Immature natural killer cell (primary cell): ENCODE measurements around the gene KCNIP4. TPM values are rescaled to one million over a fixed set of nuclear protein-coding genes. Genes with fewer than 3 reads are reported as not detected.
A peak's percentile ranks its signal among the peaks of the same experiment; 100 is the strongest.

ENCODE experiments used
- DNase-seq, 3 donors: peaks; one replicate each; pipeline ENCODE4 v3.0.0; 2022; ENCODE audit warnings: mixed read lengths in 1 of 3
- H3K27ac Mint-ChIP-seq, 6 donors: one replicate each; pipeline ENCODE4 v1.8.0; 2020; ENCODE audit warnings: mixed read lengths in 6 of 6, mild to moderate bottlenecking in 5 of 6, inconsistent platforms in 4 of 6, moderate library complexity in 3 of 6
- H3K27me3 Mint-ChIP-seq, 3 donors: one replicate each; pipeline ENCODE4 v1.8.0; 2020 to 2021; ENCODE audit warnings: low read depth in 3 of 3, mild to moderate bottlenecking in 3 of 3, mixed read lengths in 3 of 3, moderate library complexity in 3 of 3, inconsistent platforms in 1 of 3
- H3K36me3 Mint-ChIP-seq, 3 donors: one replicate each; pipeline ENCODE4 v1.8.0; 2020; ENCODE audit warnings: mixed read lengths in 3 of 3, inconsistent platforms in 2 of 3, mild to moderate bottlenecking in 2 of 3
- H3K4me1 Mint-ChIP-seq, 2 donors: one replicate each; pipeline ENCODE4 v1.8.0; 2020; ENCODE audit warnings: inconsistent platforms in 2 of 2, mild to moderate bottlenecking in 2 of 2, mixed read lengths in 2 of 2, moderate library complexity in 1 of 2
- H3K4me3 Mint-ChIP-seq, 5 donors: one replicate each; pipeline ENCODE4 v1.8.0; 2020; ENCODE audit warnings: mild to moderate bottlenecking in 5 of 5, mixed read lengths in 5 of 5, inconsistent platforms in 3 of 5, moderate library complexity in 3 of 5
- H3K9me3 Mint-ChIP-seq, 6 donors: one replicate each; pipeline ENCODE4 v1.8.0; 2020; ENCODE audit warnings: mild to moderate bottlenecking in 6 of 6, mixed read lengths in 6 of 6, inconsistent platforms in 4 of 6, moderate library complexity in 3 of 6
- polyA plus RNA-seq, 3 donors: library from polyadenylated mRNA; unstranded; fragments of 300-500 nt; fragmentation: Illumina TruSeq; gene quantifications; one replicate each; pipeline ENCODE4 v1.2.3, GENCODE V29; 2021

The KCNIP4 gene
- polyA plus RNA-seq, 3 donors from 2014 or later = 0.10 TPM; not detected in 2

DNA sequence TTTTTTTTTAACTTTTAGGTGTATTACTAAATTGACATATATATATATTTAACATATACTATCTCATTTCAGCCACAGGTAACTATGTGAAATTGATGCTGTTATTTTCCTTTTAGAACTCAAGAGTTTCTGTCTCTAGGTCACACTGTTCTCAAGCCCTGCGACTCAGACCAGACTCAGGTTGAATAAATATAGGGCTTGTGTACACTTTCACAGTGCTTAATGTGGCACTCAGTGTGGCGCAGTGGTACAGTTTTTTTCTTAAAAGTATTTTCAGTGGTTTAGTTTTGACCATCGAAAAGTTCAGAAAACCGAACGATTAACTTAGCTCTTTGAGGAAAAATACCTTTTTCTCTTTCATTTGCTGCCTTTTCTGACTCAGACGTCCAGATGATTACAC, 1223.7 kb downstream of the KCNIP4 start:
- Mint-ChIP-seq H3K9me3 (peaks cover 2 to 5% (median 4%) of the 10 kb centered on the region in 6 donors), H3K4me3 (no peak overlapping the region), H3K4me1 (no peaks in the 10 kb centered on the region), H3K27me3 (no peaks in the 10 kb centered on the region), H3K27ac (no peak overlapping the region), H3K36me3 (peaks cover 31 to 68% (median 56%) of the 10 kb centered on the region in 3 donors)
- no peak for DNase-seq

DNA sequence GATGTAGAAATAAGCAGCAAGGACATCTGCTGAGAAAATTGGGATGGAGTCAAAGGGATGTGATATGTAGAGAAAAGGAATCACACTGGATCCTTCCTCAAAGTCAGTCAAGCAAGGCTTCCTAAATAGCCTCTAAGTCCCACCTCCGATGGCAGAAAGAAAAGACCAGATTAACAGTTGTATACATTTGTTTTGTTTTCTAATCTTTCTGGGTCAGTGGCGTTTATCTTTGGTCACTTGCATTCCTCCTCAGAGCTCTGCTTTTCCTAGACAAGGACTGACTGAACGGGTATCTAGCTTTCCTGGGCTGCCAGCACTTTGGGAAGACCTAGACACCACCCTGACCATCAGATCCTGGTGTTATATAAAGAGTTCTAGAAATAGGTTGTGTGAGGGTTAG, 1225.1 kb downstream of the KCNIP4 start:
- no peaks in the 10 kb centered on the region for H3K4me1 Mint-ChIP-seq
- peaks cover 4 to 5% (median 4%) of the 10 kb centered on the region in 6 donors for H3K9me3 Mint-ChIP-seq
- H3K27me3 Mint-ChIP-seq = peaks cover 0 to 2% (median 0%) of the 10 kb centered on the region in 3 donors
- no peak for DNase-seq
- no peak overlapping the region for H3K27ac Mint-ChIP-seq
- peaks cover 39 to 74% (median 65%) of the 10 kb centered on the region in 3 donors for H3K36me3 Mint-ChIP-seq
- H3K4me3 Mint-ChIP-seq = no peak overlapping the region

DNA sequence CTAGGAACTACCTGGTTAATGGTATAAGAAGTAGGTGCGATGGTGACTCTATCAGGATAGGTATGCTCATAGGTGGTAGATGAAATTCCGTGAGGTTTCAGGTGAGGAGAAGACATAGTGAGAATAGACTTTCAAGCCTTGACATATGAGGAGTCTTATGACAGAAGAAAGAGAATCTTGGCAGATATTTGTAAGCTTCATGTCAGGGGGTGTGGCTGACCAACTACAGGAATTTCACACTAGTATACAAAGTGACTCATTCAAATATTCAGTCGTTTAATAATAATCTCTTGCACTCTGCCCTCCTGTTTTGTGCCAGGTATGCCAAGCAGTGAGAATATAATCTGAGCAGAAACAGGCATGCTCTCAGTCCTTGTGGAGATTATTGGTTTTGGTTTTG, 1225.6 kb downstream of the KCNIP4 start:
- peaks cover 0 to 2% (median 0%) of the 10 kb centered on the region in 3 donors for H3K27me3 Mint-ChIP-seq
- peaks cover 4 to 5% (median 4%) of the 10 kb centered on the region in 6 donors for H3K9me3 Mint-ChIP-seq
- no peak overlapping the region for H3K27ac Mint-ChIP-seq
- H3K36me3 Mint-ChIP-seq = peaks cover 42 to 79% (median 69%) of the 10 kb centered on the region in 3 donors
- no peaks in the 10 kb centered on the region for H3K4me1 Mint-ChIP-seq
- DNase-seq = no peak
- H3K4me3 Mint-ChIP-seq = no peak overlapping the region

DNA sequence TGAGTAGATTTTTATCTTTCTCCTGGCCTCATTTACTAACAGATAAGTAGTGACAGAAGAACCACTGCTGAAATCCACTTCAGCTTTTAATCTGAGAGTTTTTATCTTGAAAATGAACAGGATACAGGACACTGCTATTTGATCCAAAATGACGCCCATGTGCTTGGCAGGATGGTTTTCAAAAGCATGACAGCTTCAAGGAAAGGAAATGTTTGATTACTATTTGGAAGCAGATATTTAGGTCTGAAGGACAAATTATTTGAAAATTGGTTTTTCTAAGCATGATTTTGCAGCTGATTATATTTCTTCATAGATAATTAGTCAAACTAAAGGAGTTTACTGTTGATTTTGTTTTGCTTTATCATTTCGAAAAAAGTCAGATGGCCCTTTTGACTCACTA, 1237.2 kb downstream of the KCNIP4 start:
- Mint-ChIP-seq H3K27ac (peak overlapping the region in 1 of 6 donors; percentile 26), H3K36me3 (peaks cover 28 to 45% (median 32%) of the 10 kb centered on the region in 3 donors), H3K4me1 (no peaks in the 10 kb centered on the region), H3K9me3 (no peaks in the 10 kb centered on the region), H3K27me3 (peaks cover 0 to 2% (median 0%) of the 10 kb centered on the region in 3 donors), H3K4me3 (no peak overlapping the region)
- DNase-seq = no peak

DNA sequence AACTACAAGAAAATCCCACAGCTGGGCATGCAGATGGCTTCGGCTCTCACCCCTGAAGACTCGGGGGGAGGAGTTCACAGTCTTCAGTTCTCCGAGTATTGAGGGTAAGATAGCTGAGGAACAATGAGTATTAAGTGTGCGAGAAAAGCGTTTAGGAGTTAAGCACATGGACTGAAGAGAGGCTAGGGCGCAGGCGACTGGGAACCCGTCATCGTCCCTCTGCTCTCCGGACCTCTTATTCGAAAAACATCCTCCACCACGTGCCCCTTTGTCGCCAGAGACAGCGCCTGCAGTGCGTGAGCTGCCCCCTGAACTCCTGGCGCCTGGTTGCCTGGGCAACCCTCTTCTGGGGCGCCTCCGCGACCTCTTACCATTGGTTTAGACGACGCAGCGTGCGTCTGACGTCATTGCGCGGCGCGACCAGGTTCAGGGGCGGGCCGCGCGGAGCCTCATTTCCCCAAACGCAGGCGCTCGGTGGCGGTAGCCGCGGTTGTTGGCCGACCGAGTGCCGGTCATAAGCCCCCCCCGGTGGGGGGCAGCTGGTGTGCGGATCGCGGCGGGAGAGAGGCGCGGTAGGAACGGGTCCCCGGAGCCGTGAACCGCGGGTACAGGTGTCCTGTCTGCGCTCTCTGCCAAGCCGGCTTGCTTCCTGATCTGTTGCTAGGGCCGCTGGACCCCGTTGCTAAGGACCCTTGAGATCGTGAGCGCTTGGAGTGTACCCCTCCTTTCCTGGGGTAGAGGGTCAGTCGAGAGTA, 1248.4 kb downstream of the KCNIP4 start, which contains the start of gene PACRGL:
Gene PACRGL, plus strand, starts transcription at position 452 of the 755 bp plus-strand sequence. CDS start 4,024 bp downstream, outside the sequence.
- Mint-ChIP-seq H3K9me3 (no peaks in the 10 kb centered on the region), H3K36me3 (peaks cover 0 to 11% (median 2%) of the 10 kb centered on the region in 3 donors), H3K27ac (peak within 1 kb of the TSS; percentile 89 to 97 (median 92)), H3K27me3 (peaks cover 6 to 15% (median 8%) of the 10 kb centered on the region in 3 donors), H3K4me3 (peak within 1 kb of the TSS; percentile 88 to 97 (median 91)), H3K4me1 (peaks cover 33 to 54% of the 10 kb centered on the region in 2 donors)
- peak; percentile 89 to 93 (median 92) for DNase-seq

DNA sequence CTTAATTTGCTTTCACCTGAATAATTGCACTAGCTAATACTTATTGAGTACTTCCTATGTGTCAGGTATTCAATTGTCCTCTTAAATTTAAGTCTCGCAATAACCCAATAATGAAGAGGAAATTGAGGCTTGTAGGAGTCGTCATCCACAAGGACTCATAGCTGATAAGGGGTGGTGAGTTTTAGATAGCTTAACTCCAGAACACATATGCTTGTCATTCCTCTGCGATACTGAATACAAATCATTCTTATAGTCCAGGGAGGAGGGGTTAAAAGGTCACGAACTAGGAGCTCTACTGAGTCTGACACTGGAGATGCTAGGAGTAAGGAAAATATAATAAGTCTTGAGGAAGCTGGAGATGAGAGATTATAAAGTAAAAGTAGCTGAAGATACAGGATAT, 1249.8 kb downstream of the KCNIP4 start:
- Mint-ChIP-seq H3K27me3 (peaks cover 6 to 15% (median 9%) of the 10 kb centered on the region in 3 donors), H3K4me1 (peaks cover 32 to 52% of the 10 kb centered on the region in 2 donors), H3K36me3 (peaks cover 0 to 2% (median 0%) of the 10 kb centered on the region in 3 donors), H3K4me3 (peak overlapping the region; percentile 57 to 97 (median 75)), H3K9me3 (no peaks in the 10 kb centered on the region), H3K27ac (peak overlapping the region in 4 of 6 donors; percentile 3 to 93 (median 54))
- no peak for DNase-seq

DNA sequence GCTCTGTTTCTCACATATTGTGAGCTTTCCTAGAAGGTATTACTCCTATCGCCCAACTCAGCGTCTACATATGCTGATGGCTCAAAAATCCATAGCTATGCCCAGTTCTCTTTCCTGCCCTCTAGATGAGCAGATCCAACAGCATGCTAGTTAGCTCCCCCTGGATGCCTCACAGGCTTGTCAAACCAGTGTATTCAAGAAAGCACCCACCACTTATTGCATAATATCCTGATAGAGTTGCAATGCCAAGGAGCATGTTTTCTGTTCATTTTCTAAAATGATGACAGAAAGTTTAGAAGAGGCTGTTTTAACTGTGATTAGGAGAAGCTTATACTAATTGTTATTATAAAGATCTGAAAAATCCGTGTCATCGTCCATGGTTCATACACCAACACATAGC, 1250.2 kb downstream of the KCNIP4 start:
- H3K9me3 Mint-ChIP-seq = no peaks in the 10 kb centered on the region
- H3K4me3 Mint-ChIP-seq = no peak overlapping the region
- peaks cover 6 to 15% (median 11%) of the 10 kb centered on the region in 3 donors for H3K27me3 Mint-ChIP-seq
- DNase-seq = no peak
- peak overlapping the region in 1 of 6 donors; percentile 14 for H3K27ac Mint-ChIP-seq
- H3K36me3 Mint-ChIP-seq = no peaks in the 10 kb centered on the region
- peaks cover 30 to 47% of the 10 kb centered on the region in 2 donors for H3K4me1 Mint-ChIP-seq

DNA sequence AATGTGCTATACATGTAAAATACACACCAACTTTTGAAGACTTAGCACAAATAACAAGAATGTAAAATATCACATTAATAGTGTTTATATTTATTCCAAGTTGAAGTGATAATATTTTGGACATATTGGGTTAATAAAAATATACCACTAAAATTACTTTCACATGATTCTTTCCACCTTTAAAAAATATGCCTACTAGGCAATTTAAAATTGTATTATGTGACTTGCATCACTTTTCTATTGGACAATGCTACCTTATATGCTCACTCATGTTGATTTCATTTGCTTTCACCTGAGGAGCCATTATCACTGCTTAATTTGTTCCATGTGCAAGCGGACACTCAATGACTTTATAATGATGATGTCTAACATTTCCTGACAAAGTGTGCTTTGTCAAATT, 1251.8 kb downstream of the KCNIP4 start:
- peaks cover 21 to 32% of the 10 kb centered on the region in 2 donors for H3K4me1 Mint-ChIP-seq
- no peak for DNase-seq
- H3K36me3 Mint-ChIP-seq = no peaks in the 10 kb centered on the region
- no peak overlapping the region for H3K27ac Mint-ChIP-seq
- H3K9me3 Mint-ChIP-seq = no peaks in the 10 kb centered on the region
- no peak overlapping the region for H3K4me3 Mint-ChIP-seq
- H3K27me3 Mint-ChIP-seq = peaks cover 6 to 15% (median 11%) of the 10 kb centered on the region in 3 donors

DNA sequence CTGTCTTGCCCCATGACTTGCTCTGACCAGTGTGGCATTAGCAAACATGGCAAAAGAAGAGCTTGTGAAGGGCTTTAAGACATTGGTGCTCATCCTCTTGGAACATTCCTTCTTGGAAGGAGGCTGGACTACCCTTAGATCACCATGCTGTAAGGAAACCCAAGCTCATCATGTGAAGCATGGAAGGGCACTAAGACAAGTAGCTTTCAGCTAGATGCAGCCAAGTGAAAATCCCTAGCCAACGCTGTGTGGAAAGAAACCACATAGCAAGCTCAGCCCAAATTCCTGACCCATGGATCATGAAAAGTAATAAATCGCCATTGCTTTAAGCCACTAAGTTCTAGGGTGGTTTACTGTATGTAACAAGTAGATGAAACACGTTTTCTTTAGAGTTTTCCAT, 1260.7 kb downstream of the KCNIP4 start:
- Mint-ChIP-seq H3K9me3 (no peaks in the 10 kb centered on the region), H3K27me3 (no peaks in the 10 kb centered on the region), H3K4me3 (no peak overlapping the region), H3K36me3 (no peaks in the 10 kb centered on the region), H3K4me1 (no peaks in the 10 kb centered on the region), H3K27ac (no peak overlapping the region)
- DNase-seq = no peak

DNA sequence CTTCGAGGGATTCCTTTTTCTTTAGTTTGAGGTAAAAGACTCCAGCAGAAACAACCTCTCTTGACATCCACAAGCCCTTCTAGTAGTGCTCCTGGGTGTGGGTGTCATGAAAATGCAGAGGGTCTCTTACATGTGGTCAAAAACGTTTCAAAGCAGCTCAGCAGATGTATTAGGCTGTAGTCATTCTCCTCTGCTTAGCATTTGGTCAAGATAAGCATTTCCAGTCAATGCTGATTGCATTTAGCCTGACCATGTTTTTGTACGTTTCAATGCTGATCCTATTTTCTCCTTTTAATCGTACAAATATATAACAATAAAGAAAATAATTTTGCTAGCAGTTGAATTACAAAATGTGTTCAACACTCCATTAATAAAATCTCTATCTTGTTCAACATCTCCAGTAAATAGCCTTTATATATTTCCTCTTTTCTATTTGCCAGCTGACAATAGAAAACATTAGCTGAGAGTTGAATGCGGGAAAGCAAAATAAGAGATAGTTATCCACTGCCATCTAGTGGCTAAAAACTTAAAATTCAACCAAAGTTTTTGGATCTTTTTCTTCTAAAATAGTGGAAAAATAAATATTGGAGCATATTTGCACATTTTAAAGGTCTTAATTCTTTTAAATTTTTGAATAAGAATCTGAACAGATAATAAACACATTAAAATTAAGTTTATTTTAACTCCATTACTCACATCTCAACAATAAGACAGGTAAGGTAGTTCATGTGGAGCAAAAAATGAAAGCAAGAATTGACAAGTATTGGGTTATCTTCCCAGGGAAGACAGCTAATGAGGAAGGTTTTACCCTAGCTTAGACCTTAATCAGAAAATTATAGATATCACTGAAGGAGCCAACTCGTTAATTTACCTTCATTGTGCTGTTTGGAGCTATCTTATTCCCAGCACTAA, 1263.5 kb downstream of the KCNIP4 start:
- no peaks in the 10 kb centered on the region for H3K36me3 Mint-ChIP-seq
- H3K4me1 Mint-ChIP-seq = no peaks in the 10 kb centered on the region
- H3K27me3 Mint-ChIP-seq = peaks cover 0 to 6% (median 0%) of the 10 kb centered on the region in 3 donors
- H3K4me3 Mint-ChIP-seq = no peak overlapping the region
- DNase-seq = peak in 1 of 3 donors; percentile 15
- H3K9me3 Mint-ChIP-seq = no peaks in the 10 kb centered on the region
- H3K27ac Mint-ChIP-seq = peak overlapping the region in 1 of 6 donors; percentile 24

DNA sequence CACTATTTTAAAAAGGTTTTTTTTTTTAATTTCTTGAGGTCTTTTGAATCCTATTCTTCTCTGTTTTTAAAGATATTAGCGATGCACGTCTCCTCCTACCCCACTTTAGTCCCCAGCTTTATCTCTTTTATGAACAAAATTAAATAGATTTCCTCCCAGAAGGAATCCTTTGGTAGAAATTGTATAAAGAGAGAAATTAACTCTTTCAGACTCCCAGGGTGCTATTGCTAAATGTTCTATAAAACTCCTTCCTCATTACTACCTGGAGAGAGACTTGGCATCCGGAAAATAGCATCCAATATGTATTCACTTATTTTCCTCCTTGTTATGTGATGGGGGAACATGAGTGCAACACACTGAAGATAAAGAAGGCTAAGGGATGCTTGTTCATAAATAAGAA, 1264.8 kb downstream of the KCNIP4 start:
- H3K27ac Mint-ChIP-seq = no peak overlapping the region
- H3K36me3 Mint-ChIP-seq = no peaks in the 10 kb centered on the region
- H3K4me1 Mint-ChIP-seq = no peaks in the 10 kb centered on the region
- no peaks in the 10 kb centered on the region for H3K9me3 Mint-ChIP-seq
- no peak overlapping the region for H3K4me3 Mint-ChIP-seq
- no peak for DNase-seq
- H3K27me3 Mint-ChIP-seq = peaks cover 0 to 10% (median 0%) of the 10 kb centered on the region in 3 donors

DNA sequence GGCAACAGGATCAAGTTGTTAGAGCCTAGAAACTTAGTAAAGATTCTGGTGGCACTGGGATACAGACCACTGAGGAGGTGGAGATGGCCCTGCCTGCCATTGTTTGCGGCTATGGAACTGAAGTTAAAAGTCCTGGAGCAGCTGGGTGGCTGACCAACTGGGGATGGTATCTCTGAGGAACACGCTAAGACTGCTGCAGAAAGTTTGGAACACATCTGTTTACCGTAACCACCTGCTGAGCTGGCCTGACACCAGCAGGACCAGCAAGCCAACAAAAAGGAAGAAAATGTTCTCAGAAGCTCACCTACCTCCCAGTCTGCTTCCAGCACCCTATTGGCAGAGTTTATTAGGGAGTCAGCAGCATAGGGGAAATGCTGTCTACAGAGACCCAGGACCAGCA, 1265.7 kb downstream of the KCNIP4 start:
- Mint-ChIP-seq H3K4me1 (no peaks in the 10 kb centered on the region), H3K4me3 (no peak overlapping the region), H3K9me3 (no peaks in the 10 kb centered on the region), H3K27ac (no peak overlapping the region), H3K27me3 (peaks cover 0 to 10% (median 0%) of the 10 kb centered on the region in 3 donors), H3K36me3 (no peaks in the 10 kb centered on the region)
- no peak for DNase-seq

DNA sequence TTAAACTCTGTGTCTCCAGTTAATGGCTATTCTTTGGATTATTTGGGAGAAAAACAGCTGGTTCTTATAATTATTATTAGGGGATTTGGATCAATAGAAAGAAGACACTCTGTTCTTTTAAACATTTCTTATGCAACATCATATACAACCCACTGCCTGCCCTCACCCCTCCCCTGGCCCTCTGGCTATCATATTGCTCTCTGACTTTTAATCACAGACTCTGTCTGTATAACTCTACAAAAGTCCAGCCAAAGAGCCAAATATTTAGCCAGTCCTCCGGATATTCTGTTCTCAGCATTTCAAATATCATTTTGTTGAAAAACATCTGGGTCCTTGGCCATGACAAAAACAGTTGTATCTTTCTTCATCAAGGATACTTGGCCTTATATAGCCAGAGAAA, 1267.3 kb downstream of the KCNIP4 start:
- H3K4me1 Mint-ChIP-seq = no peaks in the 10 kb centered on the region
- no peak for DNase-seq
- H3K4me3 Mint-ChIP-seq = no peak overlapping the region
- H3K36me3 Mint-ChIP-seq = no peaks in the 10 kb centered on the region
- H3K9me3 Mint-ChIP-seq = no peaks in the 10 kb centered on the region
- no peak overlapping the region for H3K27ac Mint-ChIP-seq
- H3K27me3 Mint-ChIP-seq = peaks cover 0 to 10% (median 5%) of the 10 kb centered on the region in 3 donors

DNA sequence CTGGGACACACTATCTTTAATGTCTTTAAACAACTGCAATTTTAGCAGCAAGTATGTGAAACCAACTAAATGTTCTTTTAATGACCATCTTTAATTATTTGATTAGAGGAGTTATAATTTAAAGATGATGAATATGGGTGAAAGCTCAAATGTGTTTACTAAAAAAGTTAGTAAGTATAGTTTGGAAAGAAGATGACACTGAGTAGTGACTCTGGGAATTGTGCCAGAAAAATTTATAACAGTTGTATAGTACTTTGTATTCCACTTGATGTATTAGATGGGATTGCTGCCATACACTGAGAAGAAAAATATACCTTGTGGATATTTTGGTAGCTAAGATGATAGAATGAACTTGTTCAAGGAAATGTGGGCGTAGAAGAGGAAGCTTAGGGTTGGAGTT, 1267.8 kb downstream of the KCNIP4 start:
- Mint-ChIP-seq H3K36me3 (no peaks in the 10 kb centered on the region), H3K4me3 (no peak overlapping the region), H3K9me3 (no peaks in the 10 kb centered on the region), H3K4me1 (no peaks in the 10 kb centered on the region), H3K27ac (no peak overlapping the region), H3K27me3 (peaks cover 0 to 10% (median 5%) of the 10 kb centered on the region in 3 donors)
- DNase-seq = no peak
